OCI-LY3 (cell line): ENCODE measurements around the gene RAB6A.

Source experiments
- CTCF ChIP-seq: fragments of 200-600, 300-600 bp; sonication (generic); IDR thresholded peaks from 2 replicates; pipeline ENCODE4 v1.5.1; 2014; ENCODE audit warnings: antibody characterized with exemption, low read length, low read depth
- EZH2phosphoT487 ChIP-seq: fragments of 200-600 bp; shearing (Covaris generic); IDR thresholded peaks from 2 replicates; pipeline ENCODE4 v1.6.1; 2018; ENCODE audit warnings: antibody characterized with exemption, mixed run types, low read depth

- TF ChIP-seq CTCF (no peak), EZH2phosphoT487 (no peak)
These were observed 90.1 kb downstream of the RAB6A start for GRCh38 chr11:73670808-73671207.
